Right lobe of liver (tissue), 6 donors: ENCODE measurements around the gene XRN1. TPM values are rescaled to one million over a fixed set of nuclear protein-coding genes. Genes with fewer than 3 reads are reported as not detected.
"Not testable (repeated sequence)": the region's sequence is repeated elsewhere in the genome, so short reads cannot be mapped to it uniquely, and the experiment has no call there.

ENCODE experiments used
- ATAC-seq, 4 donors: fragments of 200-7000 bp; cut with Tn5 transposase; one replicate each; pipeline ENCODE4 v1.9.1; 2020; ENCODE audit warnings: mild to moderate bottlenecking in 4 of 4, moderate library complexity in 4 of 4
- DNase-seq, 3 donors: peaks; one replicate each; pipeline ENCODE4 v3.0.0-alpha.2; 2020
- H3K27ac ChIP-seq, 3 donors: fragments of 200-600 bp; one replicate each; pipeline ENCODE4 v1.8.0; 2022
- H3K27me3 ChIP-seq, 2 donors: fragments of 200-600 bp; one replicate each; pipeline ENCODE4 v1.8.0; 2022
- H3K36me3 ChIP-seq, 4 donors: fragments of 200-600 bp; sonication (generic) in 1 of 4; one replicate each; pipeline versions ENCODE4 v1.5.1 to v1.8.0; 2017 to 2022; ENCODE audit warnings: control low read depth in 1 of 4
- H3K4me1 ChIP-seq, 4 donors: fragments of 200-600 bp; sonication (generic) in 1 of 4; one replicate each; pipeline versions ENCODE4 v1.5.1 to v1.8.0; 2017 to 2022; ENCODE audit warnings: control low read depth in 1 of 4
- H3K4me3 ChIP-seq, 3 donors: fragments of 200-600 bp; one replicate each; pipeline ENCODE4 v1.8.0; 2022
- H3K9me3 ChIP-seq, 4 donors: fragments of 200-600 bp; sonication (generic) in 1 of 4; one replicate each; pipeline versions ENCODE4 v1.5.1 to v1.8.0; 2017 to 2022; ENCODE audit warnings: control low read depth in 1 of 4
- CTCF ChIP-seq, 4 donors: fragments of 200-600 bp in 3 of 4; fragments of 450-650 bp in 1 of 4; IDR thresholded peaks; one replicate each; pipeline versions ENCODE4 v1.5.1 to v1.8.0; 2016 to 2022; ENCODE audit warnings: antibody characterized with exemption in 4 of 4, mild to moderate bottlenecking in 2 of 4
- POLR2A ChIP-seq: fragments of 450-650 bp; IDR thresholded peaks from one replicate; pipeline ENCODE4 v1.6.1; 2017; ENCODE audit warnings: antibody characterized with exemption, mild to moderate bottlenecking
- WGBS: methylation state at CpG from one replicate; pipeline ENCODE4 v1.1.6; 2018; ENCODE audit warnings: low coverage, low lambda C conversion rate; ENCODE audit not compliant: insufficient coverage; ENCODE audit errors: missing lambda C conversion rate; 5-methylcytosine and 5-hydroxymethylcytosine counted together
- intact Hi-C, 2 donors: fragments of 100-400 bp; cut with DNase I; formaldehyde crosslinking; loops; one replicate each; pipeline versions ENCODE4 v1.11.2 to v1.14.1; 2022
- total RNA-seq, 6 experiments: library from RNA; depleted of rRNA in 2 of 6; stranded (reverse); fragments of >200 nt in 2 of 6; fragmentation: NEBNext Ultra II Directional in 3 of 6; extraction: Animal tissue kit (Norgen Biotek cat#: 25700) in 3 of 6; gene quantifications; one replicate each; pipeline versions ENCODE4 v1.1.0 to v1.2.4, GENCODE V29; 2016 to 2023
- donor health status: DM: no; HTN: yes; CAD: no.
- donor health status: DM: no; HTN: no; CAD: no.
- donor health status: DM: no; HTN: no; CAD: no.
- donor health status: DM: no; HTN: yes; CAD: no.
- donor health status: DM: no; HTN: yes; CAD: no.

Gene XRN1
- total RNA-seq, 6 experiments from 2014 or later: 21.4 to 30.8 (median 24.8) TPM

DNA sequence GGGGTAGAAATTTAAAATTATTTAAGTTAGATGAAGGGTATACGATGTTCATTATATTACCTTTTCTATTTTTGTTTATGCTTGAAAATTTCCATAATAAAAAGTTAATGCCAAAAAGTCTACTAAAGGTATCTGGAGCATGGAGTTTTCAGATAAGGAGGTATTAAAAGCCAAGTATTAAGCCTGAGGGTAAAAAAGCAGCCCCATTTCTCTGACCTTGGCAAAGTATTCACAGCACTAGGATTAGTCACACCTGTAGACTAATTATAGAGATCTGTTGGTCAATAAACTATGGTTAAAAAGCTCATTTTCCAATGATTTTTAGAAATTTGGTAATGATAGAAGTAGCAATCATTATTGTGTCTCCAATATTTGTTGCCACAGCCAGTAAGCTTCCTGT lies 23.1 kb downstream of the XRN1 start:
- no peak for TF ChIP-seq CTCF (IDR thresholded peaks at IDR 0.05)
- TF ChIP-seq POLR2A: no peak
- Histone ChIP-seq H3K4me1 (no peaks in the 10 kb centered on the region), H3K27ac (no peak overlapping the region), H3K4me3 (no peak overlapping the region), H3K9me3 (no peaks in the 10 kb centered on the region), H3K36me3 (peaks cover 0 to 44% (median 11%) of the 10 kb centered on the region in 4 donors), H3K27me3 (no peaks in the 10 kb centered on the region)
- WGBS: 89% methylated on average over 1 of the region's 1 CpG
- no peak for ATAC-seq
- DNase-seq: no peak
- intact Hi-C loops: no loop called here

DNA sequence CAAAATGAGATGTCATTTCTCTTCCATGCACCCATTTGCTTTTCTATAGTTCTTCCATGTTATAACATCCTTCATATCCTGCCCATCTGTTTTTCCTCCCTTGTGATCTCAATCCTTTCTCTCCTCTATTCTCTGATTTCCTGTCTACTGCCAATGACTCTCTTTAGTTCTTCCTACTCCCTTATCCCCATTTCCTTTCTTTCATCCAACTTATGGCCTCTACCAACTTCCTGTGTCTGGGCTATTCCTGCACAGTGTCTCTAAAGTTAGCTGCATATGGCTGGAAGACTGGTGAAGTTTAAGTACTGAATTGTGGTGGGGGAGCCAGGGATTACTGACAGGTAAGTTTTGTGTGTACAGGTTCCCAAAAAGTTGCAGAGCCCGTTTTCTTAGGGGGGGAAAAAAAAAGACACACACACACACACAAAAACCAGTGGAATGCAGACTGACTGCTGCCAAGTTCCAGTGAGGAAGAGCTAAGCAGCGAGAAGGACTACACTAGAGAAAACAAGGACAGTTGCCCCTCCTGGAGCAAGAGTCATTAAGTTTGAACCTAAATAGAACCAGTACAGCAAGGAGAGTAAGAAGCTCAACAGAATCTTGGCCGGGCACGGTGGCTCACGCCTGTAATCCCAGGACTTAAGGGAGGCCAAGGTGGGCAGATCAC lies 28.8 kb downstream of the XRN1 start:
- H3K27me3 ChIP-seq: no peaks in the 10 kb centered on the region
- ATAC-seq: no peak
- TF ChIP-seq CTCF (IDR thresholded peaks at IDR 0.05) (no peak), POLR2A (no peak)
- no peak for DNase-seq
- no peak overlapping the region for H3K4me3 ChIP-seq
- H3K27ac ChIP-seq: no peak overlapping the region
- peaks cover 0 to 49% (median 11%) of the 10 kb centered on the region in 4 donors for H3K36me3 ChIP-seq
- H3K4me1 ChIP-seq: peaks cover 0 to 9% (median 4%) of the 10 kb centered on the region in 4 donors
- no peaks in the 10 kb centered on the region for H3K9me3 ChIP-seq
- intact Hi-C loops: no loop called here
- WGBS: 84% methylated on average over 3 of the region's 5 CpGs

DNA sequence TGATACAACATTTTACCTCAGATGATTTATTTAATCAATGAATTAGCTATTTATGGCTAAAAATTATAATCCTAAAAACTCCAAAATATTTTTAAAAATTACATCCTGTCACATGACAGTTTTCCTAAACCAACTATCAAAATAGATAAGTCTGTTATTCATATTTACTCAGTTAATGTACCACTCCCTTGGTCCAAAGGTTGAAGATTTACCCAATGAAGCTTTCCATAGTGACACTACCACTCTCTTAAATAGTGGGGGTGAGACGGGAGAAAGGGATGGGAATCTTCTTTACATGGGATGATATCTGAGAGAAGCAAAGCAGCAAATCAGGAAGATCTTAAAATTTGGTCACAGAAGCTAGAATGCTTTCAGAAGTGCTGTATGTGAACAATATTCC lies 30.5 kb downstream of the XRN1 start:
- H3K36me3 ChIP-seq: peaks cover 0 to 49% (median 12%) of the 10 kb centered on the region in 4 donors

GRCh38 chr3:142400537-142400936 lies 47.3 kb downstream of the XRN1 start:
- 32% methylated on average over 7 of the region's 7 CpGs for whole genome bisulfite sequencing
- peak; percentile 93 to 98 (median 96) for ATAC-seq
- H3K9me3 ChIP-seq, intact Hi-C loops, H3K4me1 ChIP-seq, H3K27me3 ChIP-seq: not testable (repeated sequence)
- H3K36me3 ChIP-seq: peaks cover 5 to 37% (median 24%) of the 10 kb centered on the region in 4 donors
- DNase-seq: peak; percentile 63 to 83 (median 76)
- peak overlapping the region; percentile 31 to 54 (median 37) for H3K27ac ChIP-seq
- peak overlapping the region in 2 of 3 donors; percentile 28 to 31 for H3K4me3 ChIP-seq

More for the DNA sequence above, 30.5 kb downstream of the XRN1 start:
- no peaks in the 10 kb centered on the region for H3K9me3 ChIP-seq
- WGBS: 9% methylated on average over 1 of the region's 1 CpG
- H3K4me3 ChIP-seq: no peak overlapping the region
- H3K27ac ChIP-seq: no peak overlapping the region
- intact Hi-C loops: no loop called here
- H3K4me1 ChIP-seq: peaks cover 0 to 9% (median 4%) of the 10 kb centered on the region in 4 donors
- ATAC-seq (peak; percentile 74 to 93 (median 84)), DNase-seq (no peak)
- TF ChIP-seq POLR2A: no peak
- TF ChIP-seq CTCF (IDR thresholded peaks at IDR 0.05): no peak
- H3K27me3 ChIP-seq: no peaks in the 10 kb centered on the region

GRCh38 chr3:142394921-142395622 lies 52.8 kb downstream of the XRN1 start:
- 71% methylated on average over 3 of the region's 4 CpGs for WGBS
- DNase-seq: no peak
- Histone ChIP-seq H3K27ac (no peak overlapping the region), H3K4me1 (no peaks in the 10 kb centered on the region), H3K4me3 (no peak overlapping the region), H3K36me3 (peaks cover 15 to 42% (median 20%) of the 10 kb centered on the region in 4 donors), H3K27me3 (no peaks in the 10 kb centered on the region), H3K9me3 (no peaks in the 10 kb centered on the region)
- intact Hi-C loops: no loop called here
- peak in 1 of 4 donors; percentile 22 for ATAC-seq
- TF ChIP-seq POLR2A: no peak
- no peak for TF ChIP-seq CTCF (IDR thresholded peaks at IDR 0.05)
